ENCODE data around the gene SCN7A.
"Not testable (repeated sequence)": the region's sequence is repeated elsewhere in the genome, so short reads cannot be mapped to it uniquely, and the experiment has no call there.

SCN7A gene

GRCh38 chr2:166513952-166514351 is 19.9 kb upstream of the SCN7A start:
- Histone ChIP-seq H3K9me3 (replicated peaks in 1 of 11) (no peaks in the 10 kb centered on the region), H3K27ac (no peak overlapping the region), H3K36me3 (no peaks in the 10 kb centered on the region), H3K4me1 (no peaks in the 10 kb centered on the region), H3K27me3 (no peaks in the 10 kb centered on the region), H3K9ac (no peak overlapping the region), H4K20me1 (no peaks in the 10 kb centered on the region), H3K4me2 (no peak overlapping the region), H3K4me3 (no peak overlapping the region)
- no peak for TF ChIP-seq Cebpa-rat (IDR thresholded peaks at IDR 0.05)

- Histone ChIP-seq H3K4me2 (no peak overlapping the region), H3K4me1 (peaks cover 0 to 4% (median 0%) of the 10 kb centered on the region in 10 experiments; a peak in 1 of 20 replicates), H3K9me3 (replicated peaks in 1 of 11) (no peaks in the 10 kb centered on the region), H3K27me3 (no peaks in the 10 kb centered on the region), H3K27ac (no peak overlapping the region), H3K4me3 (no peak overlapping the region), H3K36me3 (no peaks in the 10 kb centered on the region), H4K20me1 (no peaks in the 10 kb centered on the region), H3K9ac (no peak overlapping the region)
- no peak for TF ChIP-seq Cebpa-rat (IDR thresholded peaks at IDR 0.05)
Measured at GRCh38 chr2:166499281-166499680, 5.2 kb upstream of the SCN7A start.

GRCh38 chr2:166491461-166491860 is 2.6 kb downstream of the SCN7A start:
- Histone ChIP-seq H3K4me2 (no peak overlapping the region), H3K9ac (no peak overlapping the region), H4K20me1 (no peaks in the 10 kb centered on the region), H3K36me3 (no peaks in the 10 kb centered on the region), H3K27ac (no peak overlapping the region), H3K9me3 (replicated peaks in 1 of 11) (no peaks in the 10 kb centered on the region), H3K4me3 (no peak overlapping the region), H3K4me1 (no peaks in the 10 kb centered on the region; a peak in 1 of 20 replicates), H3K27me3 (no peaks in the 10 kb centered on the region)
- no peak for TF ChIP-seq Cebpa-rat (IDR thresholded peaks at IDR 0.05)

- no peak for TF ChIP-seq Cebpa-rat (IDR thresholded peaks at IDR 0.05)
- H3K27me3 ChIP-seq, result no peaks in the 10 kb centered on the region
- H3K36me3 ChIP-seq, result no peaks in the 10 kb centered on the region
- no peak overlapping the region for H3K4me2 ChIP-seq
- no peaks in the 10 kb centered on the region for H3K4me1 ChIP-seq
- no peak overlapping the region for H3K9ac ChIP-seq
- H3K4me3 ChIP-seq, result no peak overlapping the region
- H3K9me3 ChIP-seq (replicated peaks in 1 of 11), result no peaks in the 10 kb centered on the region
- no peaks in the 10 kb centered on the region for H4K20me1 ChIP-seq
- no peak overlapping the region for H3K27ac ChIP-seq
Measured at GRCh38 chr2:166487171-166487570, 6.9 kb downstream of the SCN7A start.

- Histone ChIP-seq H3K4me3 (no peak overlapping the region), H3K4me1 (no peaks in the 10 kb centered on the region), H3K27ac (no peak overlapping the region), H4K20me1 (no peaks in the 10 kb centered on the region), H3K9me3 (replicated peaks in 1 of 11) (no peaks in the 10 kb centered on the region), H3K36me3 (no peaks in the 10 kb centered on the region), H3K4me2 (no peak overlapping the region), H3K9ac (no peak overlapping the region), H3K27me3 (no peaks in the 10 kb centered on the region)
- no peak for TF ChIP-seq Cebpa-rat (IDR thresholded peaks at IDR 0.05)
Measured at GRCh38 chr2:166485558-166486178, 8.4 kb downstream of the SCN7A start.

- Histone ChIP-seq H3K9me3 (replicated peaks in 1 of 11) (no peaks in the 10 kb centered on the region), H3K27ac (no peak overlapping the region), H4K20me1 (no peaks in the 10 kb centered on the region), H3K4me2 (no peak overlapping the region), H3K4me1 (no peaks in the 10 kb centered on the region), H3K27me3 (no peaks in the 10 kb centered on the region), H3K4me3 (no peak overlapping the region), H3K36me3 (no peaks in the 10 kb centered on the region), H3K9ac (no peak overlapping the region)
- no peak for TF ChIP-seq Cebpa-rat (IDR thresholded peaks at IDR 0.05)
Measured at GRCh38 chr2:166472332-166472731, 21.7 kb downstream of the SCN7A start.

- H3K4me2 ChIP-seq, result no peak overlapping the region
- H3K27ac ChIP-seq, result no peak overlapping the region
- no peak overlapping the region for H3K4me3 ChIP-seq
- H4K20me1 ChIP-seq, result no peaks in the 10 kb centered on the region
- no peak overlapping the region for H3K9ac ChIP-seq
- H3K4me1 ChIP-seq, result no peaks in the 10 kb centered on the region
- H3K9me3 ChIP-seq (replicated peaks in 1 of 11), result no peaks in the 10 kb centered on the region
- no peak for TF ChIP-seq Cebpa-rat (IDR thresholded peaks at IDR 0.05)
- H3K27me3 ChIP-seq, result no peaks in the 10 kb centered on the region
- H3K36me3 ChIP-seq, result no peaks in the 10 kb centered on the region
Measured at GRCh38 chr2:166468124-166469024, 25.7 kb downstream of the SCN7A start.

GRCh38 chr2:166464187-166464586 is 29.9 kb downstream of the SCN7A start:
- Histone ChIP-seq H3K9me3 (replicated peaks in 1 of 11) (no peaks in the 10 kb centered on the region), H4K20me1 (no peaks in the 10 kb centered on the region), H3K36me3 (no peaks in the 10 kb centered on the region)

GRCh38 chr2:166463640-166464039 is 30.4 kb downstream of the SCN7A start:
- H3K9ac ChIP-seq, result no peak overlapping the region

More at GRCh38 chr2:166464187-166464586, 29.9 kb downstream of the SCN7A start:
- no peak overlapping the region for H3K9ac ChIP-seq
- H3K4me1 ChIP-seq, result no peaks in the 10 kb centered on the region
- H3K4me2 ChIP-seq, result no peak overlapping the region
- H3K4me3 ChIP-seq, result no peak overlapping the region
- H3K27ac ChIP-seq, result no peak overlapping the region
- TF ChIP-seq Cebpa-rat (IDR thresholded peaks at IDR 0.05), result no peak
- no peaks in the 10 kb centered on the region for H3K27me3 ChIP-seq

GRCh38 chr2:166458674-166459073 is 35.4 kb downstream of the SCN7A start:
- Histone ChIP-seq H3K4me1 (no peaks in the 10 kb centered on the region), H3K9ac (no peak overlapping the region), H3K4me2 (no peak overlapping the region), H3K9me3 (replicated peaks in 1 of 11) (no peaks in the 10 kb centered on the region), H3K27ac (no peak overlapping the region), H4K20me1 (no peaks in the 10 kb centered on the region), H3K36me3 (no peaks in the 10 kb centered on the region), H3K27me3 (no peaks in the 10 kb centered on the region), H3K4me3 (no peak overlapping the region)
- TF ChIP-seq Cebpa-rat (IDR thresholded peaks at IDR 0.05), result no peak

More at GRCh38 chr2:166463640-166464039, 30.4 kb downstream of the SCN7A start:
- Histone ChIP-seq H3K4me1 (no peaks in the 10 kb centered on the region), H3K27ac (no peak overlapping the region), H3K9me3 (replicated peaks in 1 of 11) (no peaks in the 10 kb centered on the region), H4K20me1 (no peaks in the 10 kb centered on the region), H3K4me3 (no peak overlapping the region), H3K4me2 (no peak overlapping the region), H3K27me3 (no peaks in the 10 kb centered on the region), H3K36me3 (no peaks in the 10 kb centered on the region)
- no peak for TF ChIP-seq Cebpa-rat (IDR thresholded peaks at IDR 0.05)

GRCh38 chr2:166455823-166456222 is 38.2 kb downstream of the SCN7A start:
- H3K9me3 ChIP-seq (replicated peaks in 1 of 11); H3K4me3 ChIP-seq; H3K4me2 ChIP-seq; H3K27ac ChIP-seq; H3K4me1 ChIP-seq; H3K9ac ChIP-seq; H3K27me3 ChIP-seq; H3K36me3 ChIP-seq; H4K20me1 ChIP-seq: not testable (repeated sequence)
